ENCODE measurements around the gene ROPN1L. TPM values are rescaled to one million over a fixed set of nuclear protein-coding genes. Genes with fewer than 3 reads are reported as not detected.
"Not testable (repeated sequence)": the region's sequence is repeated elsewhere in the genome, so short reads cannot be mapped to it uniquely, and the experiment has no call there.

The ROPN1L gene
- total RNA-seq, result 3.7 and 4.7 TPM in 2 replicates

DNA sequence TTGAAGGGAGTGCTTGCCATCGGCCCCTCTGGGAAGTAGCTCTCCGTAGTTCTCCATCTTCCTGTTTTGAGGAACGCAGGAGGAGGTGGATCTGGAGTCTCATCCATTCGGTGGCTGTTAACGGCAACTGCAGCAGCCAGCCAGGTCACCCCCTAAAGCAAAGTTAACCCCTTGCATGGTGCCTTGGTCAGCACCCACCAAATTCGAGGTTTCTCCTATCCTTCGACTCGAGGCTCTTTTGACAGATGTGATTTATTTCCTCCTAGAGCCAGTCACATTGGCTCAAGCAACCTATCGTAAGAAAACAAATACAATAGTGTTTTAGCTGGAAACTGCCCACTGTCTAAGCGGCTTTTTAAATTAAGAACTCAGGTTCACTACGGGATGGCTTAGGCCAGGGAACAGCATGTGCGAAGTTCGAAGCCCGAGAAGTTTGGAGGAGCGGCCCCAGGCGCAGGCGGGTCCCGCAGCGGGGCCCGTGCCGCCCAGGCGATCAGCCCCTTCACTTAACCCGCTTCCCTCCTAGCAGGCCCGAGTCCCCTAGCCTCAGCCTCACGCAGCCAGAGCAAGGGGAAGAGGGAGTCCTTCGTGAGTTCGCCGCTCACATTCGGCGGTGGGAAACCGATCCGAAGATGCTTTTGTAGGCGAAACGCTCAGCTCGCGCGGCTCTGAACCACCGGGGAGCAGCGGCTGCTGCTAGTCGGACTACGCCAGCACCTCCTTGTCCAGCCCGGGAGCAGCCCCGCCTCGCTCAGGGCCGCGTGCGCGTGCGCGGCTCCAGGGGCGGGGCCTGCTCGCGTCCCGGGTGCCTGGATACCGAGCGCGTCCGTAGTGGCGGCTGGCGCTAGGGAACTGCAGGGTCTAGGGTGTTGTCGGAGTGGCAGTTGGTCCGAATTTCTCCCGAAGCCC, at the start of gene ROPN1L:
TSS of gene ROPN1L (plus strand) at position 797 of the 909 bp plus-strand sequence. CDS start 289 bp downstream, outside the sequence.
- intact Hi-C loops (cut with micrococcal nuclease), result loop anchor here (1.0 to 2.0 kb wide), 4 partner anchors 87 to 320 kb away; partner anchors contain the start of genes ANKRD33B, CCT5 and DAP

GRCh38 chr5:10392567-10393328, 48.9 kb upstream of the ROPN1L start:
- intact Hi-C loops (cut with micrococcal nuclease), result not testable (repeated sequence)

DNA sequence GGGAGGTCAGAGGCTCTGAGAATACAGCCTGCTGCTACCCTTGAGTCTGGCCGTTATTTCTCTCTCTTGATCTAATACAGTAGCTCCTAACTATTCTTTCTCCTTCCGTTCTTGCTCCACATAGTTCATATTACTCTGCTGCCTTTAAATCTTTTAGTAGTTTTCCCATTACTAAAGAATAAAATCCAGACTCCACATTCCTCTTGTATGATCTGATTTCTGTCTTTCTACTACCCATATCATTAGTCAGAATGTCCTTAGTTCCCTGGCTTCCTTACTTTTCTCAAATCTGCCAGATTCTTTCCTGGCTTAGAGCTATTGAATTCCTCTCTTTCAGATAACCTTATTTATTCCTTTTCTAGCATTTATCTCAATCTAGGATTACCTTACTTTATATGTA, 48.2 kb upstream of the ROPN1L start:
- intact Hi-C loops (cut with micrococcal nuclease), result no loop called here

- intact Hi-C loops (cut with micrococcal nuclease), result no loop called here
These were observed 45.1 kb upstream of the ROPN1L start for GRCh38 chr5:10396552-10396951.

- intact Hi-C loops (cut with micrococcal nuclease), result no loop called here
These were observed 41.8 kb upstream of the ROPN1L start for GRCh38 chr5:10399839-10400238.

GRCh38 chr5:10400411-10400810, 41.3 kb upstream of the ROPN1L start:
- intact Hi-C loops (cut with micrococcal nuclease), result no loop called here

DNA sequence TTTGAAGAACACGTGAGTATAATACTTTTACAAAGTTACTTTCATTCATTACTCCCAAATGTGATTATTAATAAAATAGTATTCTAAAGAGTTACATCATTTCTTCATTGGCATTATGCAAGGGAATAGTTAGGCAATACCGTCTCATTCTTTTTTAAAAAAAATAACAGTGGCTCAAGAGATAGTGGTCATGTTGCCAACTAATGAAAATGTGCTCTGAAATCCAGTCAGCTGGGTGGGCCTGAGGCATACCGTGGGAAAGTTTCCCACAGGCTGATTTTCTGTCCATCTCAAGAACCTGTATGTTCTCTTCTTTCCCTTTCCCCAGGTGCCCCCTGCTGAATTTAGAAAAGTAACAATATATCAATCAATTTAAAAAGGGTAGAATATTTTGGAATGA, 40.8 kb upstream of the ROPN1L start:
- intact Hi-C loops (cut with micrococcal nuclease), result no loop called here

DNA sequence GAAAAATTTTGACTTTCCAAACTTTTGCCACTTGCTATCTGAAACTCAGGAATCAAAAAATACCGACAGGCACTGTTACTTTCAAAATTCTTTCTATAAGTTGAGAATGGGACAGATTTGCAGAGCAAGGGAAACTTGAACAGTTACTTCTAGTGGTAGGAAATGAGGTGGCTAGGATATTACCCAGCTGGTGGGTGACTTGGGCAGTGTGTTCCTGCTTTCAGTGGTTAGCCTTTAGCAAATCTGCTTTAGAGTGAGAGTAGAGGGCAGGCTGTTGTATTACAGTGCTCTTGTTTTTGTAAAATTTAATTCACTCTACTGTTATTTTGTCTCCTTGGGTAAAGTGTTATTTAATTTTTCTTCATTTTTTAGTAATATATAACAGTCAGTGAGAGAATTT, 40.2 kb upstream of the ROPN1L start:
- intact Hi-C loops (cut with micrococcal nuclease), result no loop called here

GRCh38 chr5:10403829-10404228, 37.9 kb upstream of the ROPN1L start:
- intact Hi-C loops (cut with micrococcal nuclease), result no loop called here

DNA sequence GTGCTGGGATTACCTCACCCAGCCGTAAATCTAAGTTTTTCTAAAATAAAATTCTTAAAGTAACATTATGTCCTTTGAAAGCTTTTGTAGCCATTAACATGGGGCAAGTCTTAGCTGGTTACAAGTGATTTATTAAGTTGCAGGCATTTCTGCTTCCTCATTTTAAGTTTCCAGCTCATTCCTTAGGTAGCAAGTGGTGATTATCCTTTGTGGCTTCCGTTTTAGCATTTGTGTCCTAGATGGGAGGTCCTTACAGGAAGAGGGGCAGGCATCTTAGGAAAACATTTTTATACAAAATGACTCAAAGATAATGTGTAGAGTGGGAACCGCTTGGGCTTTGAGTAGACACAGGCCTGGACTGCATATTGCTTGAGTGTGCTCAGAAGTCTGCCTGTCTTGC, 35.0 kb upstream of the ROPN1L start:
- intact Hi-C loops (cut with micrococcal nuclease), result no loop called here

GRCh38 chr5:10409504-10409903, 32.2 kb upstream of the ROPN1L start:
- intact Hi-C loops (cut with micrococcal nuclease), result no loop called here

GRCh38 chr5:10410662-10411061, 31.0 kb upstream of the ROPN1L start:
- intact Hi-C loops (cut with micrococcal nuclease), result no loop called here

DNA sequence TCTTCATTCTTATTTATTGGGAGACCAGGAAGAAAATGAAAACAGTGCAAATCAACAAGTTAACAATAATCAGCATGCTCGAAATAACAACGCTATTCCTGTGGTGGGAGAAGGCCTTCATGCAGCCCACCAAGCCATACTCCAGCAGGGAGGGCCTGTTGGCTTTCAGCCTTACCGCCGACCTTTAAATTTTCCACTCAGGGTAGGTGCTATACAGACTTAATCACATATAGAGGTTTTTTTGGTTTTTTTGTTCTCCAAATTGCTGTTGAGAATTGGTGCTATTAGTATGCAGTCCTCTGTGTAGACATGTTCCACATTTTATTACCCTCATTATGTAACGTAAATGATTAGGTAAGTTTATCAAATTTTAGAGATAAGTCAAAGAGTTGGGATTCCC, 30.3 kb upstream of the ROPN1L start:
- intact Hi-C loops (cut with micrococcal nuclease), result no loop called here

GRCh38 chr5:10416868-10417267, 24.8 kb upstream of the ROPN1L start:
- intact Hi-C loops (cut with micrococcal nuclease), result no loop called here

GRCh38 chr5:10418654-10419345, 22.9 kb upstream of the ROPN1L start:
- intact Hi-C loops (cut with micrococcal nuclease), result no loop called here

- intact Hi-C loops (cut with micrococcal nuclease), result no loop called here
These were observed 21.2 kb upstream of the ROPN1L start for GRCh38 chr5:10420468-10420867.

DNA sequence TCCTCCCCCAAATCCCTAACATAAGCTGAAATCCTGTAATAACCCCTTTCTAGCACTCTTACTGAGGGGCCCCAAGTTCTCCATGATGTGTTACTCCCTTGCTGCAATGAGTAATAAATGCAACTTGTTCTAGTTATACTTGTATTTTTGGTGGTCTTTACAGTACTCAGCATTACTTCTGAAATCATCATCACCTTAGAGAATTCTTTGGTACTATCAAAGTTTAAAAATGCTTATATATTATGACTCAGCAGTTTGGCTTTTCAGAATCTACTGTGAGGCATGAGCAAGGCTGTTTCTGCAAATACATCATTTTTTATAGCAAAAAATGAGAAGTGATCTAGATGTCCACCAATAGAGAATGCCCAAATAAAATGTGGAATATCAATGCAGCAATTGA, 20.7 kb upstream of the ROPN1L start:
- intact Hi-C loops (cut with micrococcal nuclease), result no loop called here

DNA sequence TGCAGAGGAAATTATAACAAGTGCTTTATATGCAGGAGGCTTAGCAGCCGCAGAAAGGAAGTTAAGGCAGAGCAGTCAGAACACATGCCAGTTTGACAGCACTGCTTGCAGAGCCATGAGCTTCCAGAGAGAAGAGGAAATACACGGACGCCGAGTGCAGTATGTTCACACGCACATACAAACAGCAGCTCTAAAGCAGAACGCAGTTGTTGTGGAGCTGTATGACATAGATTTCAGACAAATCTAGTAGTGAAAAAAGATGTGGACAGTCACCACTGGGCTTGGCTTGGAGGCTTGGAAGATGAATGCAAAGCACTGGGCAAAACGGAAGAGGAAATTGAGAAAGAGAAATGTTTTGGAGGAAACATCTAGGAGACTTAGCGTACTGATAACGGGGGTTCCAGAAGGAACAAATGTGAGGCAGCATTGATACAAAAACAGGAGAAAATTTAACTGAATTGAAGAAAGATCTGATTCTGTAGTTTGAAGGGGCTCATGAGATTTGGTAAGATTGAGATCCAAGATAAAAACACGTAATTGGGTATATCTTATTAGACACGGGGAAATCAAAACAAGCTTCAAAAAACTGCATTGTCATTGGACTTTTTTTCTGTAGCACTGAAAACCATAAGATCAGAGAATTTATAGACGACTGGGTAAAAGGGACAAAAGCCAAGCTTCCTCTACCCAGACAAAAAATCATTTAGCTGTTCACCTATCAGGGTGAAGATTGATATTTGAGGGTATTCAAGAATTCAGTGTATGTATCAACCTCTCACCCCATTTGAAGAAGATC, 19.6 kb upstream of the ROPN1L start:
- intact Hi-C loops (cut with micrococcal nuclease), result no loop called here

GRCh38 chr5:10423022-10423421, 18.7 kb upstream of the ROPN1L start:
- intact Hi-C loops (cut with micrococcal nuclease), result no loop called here

GRCh38 chr5:10424124-10424731, 17.5 kb upstream of the ROPN1L start:
- intact Hi-C loops (cut with micrococcal nuclease), result loop anchor here (1.0 kb wide), 1 partner anchor 140 kb away; no protein-coding TSS in a partner anchor
